Ovary (tissue), 9 donors: ENCODE measurements around the gene ANO3. TPM values are rescaled to one million over a fixed set of nuclear protein-coding genes. Genes with fewer than 3 reads are reported as not detected.

ENCODE experiments used
- DNase-seq, 5 donors: peaks; one replicate each; pipeline ENCODE4 v3.0.0-alpha.2; 2019 to 2020
- H3K27ac ChIP-seq, 2 donors: fragments of 200-600 bp; one replicate each; pipeline versions ENCODE4 v1.5.1 to v1.8.0; 2019 to 2022
- H3K27me3 ChIP-seq: fragments of 200-600 bp; one replicate; pipeline ENCODE4 v1.8.0; 2022
- H3K36me3 ChIP-seq: fragments of 200-600 bp; sonication (generic); one replicate; pipeline ENCODE4 v1.5.1; 2019
- H3K4me1 ChIP-seq: one replicate; pipeline ENCODE4 v1.8.1; 2013; ENCODE audit warnings: mild to moderate bottlenecking, moderate library complexity; ENCODE audit not compliant: insufficient read depth
- H3K4me3 ChIP-seq: fragments of 200-600 bp; sonication (generic); one replicate; pipeline ENCODE4 v1.5.1; 2017
- H3K9me3 ChIP-seq, 2 donors: fragments of 200-600 bp in 1 of 2; sonication (generic) in 1 of 2; one replicate each; pipeline versions ENCODE4 v1.5.1 to v1.8.1; 2013 to 2019; ENCODE audit warnings: mild to moderate bottlenecking in 1 of 2, moderate library complexity in 1 of 2
- EP300 ChIP-seq: sonication (generic); formaldehyde crosslinking; IDR thresholded peaks from one replicate; pipeline ENCODE4 v1.6.1; 2017; ENCODE audit warnings: antibody characterized with exemption
- POLR2A ChIP-seq: fragments of 450-650 bp; IDR thresholded peaks from one replicate; pipeline ENCODE4 v1.6.1; 2017; ENCODE audit warnings: antibody characterized with exemption, mild to moderate bottlenecking, moderate library complexity
- WGBS, 3 donors: extraction: QIAGEN DNeasy Blood & Tissue Kit in 1 of 3; methylation state at CpG; one replicate each; pipeline versions ENCODE4 v1.1.5 to v1.1.7; 2013 to 2017; 5-methylcytosine and 5-hydroxymethylcytosine counted together
- intact Hi-C, 4 donors: fragments of 100-400 bp; cut with DNase I; formaldehyde crosslinking; loops; one replicate each; pipeline versions ENCODE4 v1.11.0 to v1.15.1; 2022 to 2023
- polyA plus RNA-seq, 2 donors: library from polyadenylated mRNA; stranded (reverse); fragments of 200-250 nt in 1 of 2; fragments of 350-450 nt in 1 of 2; fragmentation: Illumina TruSeq in 1 of 2; extraction: RNeasy Lipid Tissue Mini Kit (QIAGEN cat#74804) in 1 of 2; gene quantifications; one replicate each; pipeline ENCODE4 v1.2.3, GENCODE V29; 2013 to 2014
- total RNA-seq, 7 donors: library from RNA; depleted of rRNA in 2 of 7; stranded (reverse); fragments of >200 nt in 2 of 7; fragmentation: NEBNext Ultra II Directional in 3 of 7; extraction: Animal tissue kit (Norgen Biotek cat#: 25700) in 3 of 7; gene quantifications; one replicate each; pipeline versions ENCODE4 v1.1.0 to v1.2.4, GENCODE V29; 2016 to 2023
- TF ChIP-seq, protein P1 (sequence below), 3 donors: fragments of 450-650 bp in 2 of 3; fragments of 200-600 bp in 1 of 3; IDR thresholded peaks; one replicate each; pipeline versions ENCODE4 v1.5.1 to v1.8.0; 2016 to 2022; ENCODE audit warnings: antibody characterized with exemption in 3 of 3, mild to moderate bottlenecking in 1 of 3
- donor health status: DM: no; HTN: no; CAD: no; lungs with moderate emphysema.
- donor health status: DM: no; HTN: no; CAD: no.
- donor health status: Bipolar disorder and iron deficiency.
- donor health status: DM: yes; HTN: yes; CAD: no.
- donor health status: DM: no; HTN: no; CAD: no.
- donor health status: DM: yes; HTN: yes; CAD: no.

ANO3 gene
- total and polyA plus RNA-seq, 9 donors = under 0.01 to 0.93 (median 0.08) TPM; not detected in 1

DNA sequence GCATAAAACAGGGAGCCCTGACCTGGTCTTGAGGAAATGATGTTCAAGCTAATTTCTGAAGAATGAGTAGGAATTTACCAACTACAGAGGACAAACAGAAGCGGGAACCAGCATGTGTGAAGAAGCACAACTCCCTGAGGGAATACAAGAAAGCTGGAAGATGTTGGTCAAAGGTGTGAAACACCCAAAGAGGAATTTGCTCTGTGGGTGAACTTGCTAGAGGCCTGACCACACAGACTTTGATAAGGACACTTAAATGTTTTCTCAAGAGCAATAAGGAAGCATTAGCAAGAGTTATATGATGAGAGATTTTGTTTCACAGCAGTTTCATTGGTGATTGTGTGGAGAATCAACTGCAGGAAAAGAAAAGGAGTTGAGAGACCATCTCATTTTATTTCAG lies 372.3 kb downstream of the ANO3 start:
- DNase-seq = no peak
- WGBS, 3 donors = 78 to 91% (median 90%) methylated on average over 1 of the region's 1 CpG
- intact Hi-C loops = no loop called here
- H3K4me3 ChIP-seq = no peak overlapping the region
- H3K27ac ChIP-seq = no peak overlapping the region
- no peaks in the 10 kb centered on the region for H3K4me1 ChIP-seq
- H3K9me3 ChIP-seq = no peaks in the 10 kb centered on the region
- no peaks in the 10 kb centered on the region for H3K27me3 ChIP-seq
- no peak for TF ChIP-seq POLR2A
- TF ChIP-seq, protein P1, sequence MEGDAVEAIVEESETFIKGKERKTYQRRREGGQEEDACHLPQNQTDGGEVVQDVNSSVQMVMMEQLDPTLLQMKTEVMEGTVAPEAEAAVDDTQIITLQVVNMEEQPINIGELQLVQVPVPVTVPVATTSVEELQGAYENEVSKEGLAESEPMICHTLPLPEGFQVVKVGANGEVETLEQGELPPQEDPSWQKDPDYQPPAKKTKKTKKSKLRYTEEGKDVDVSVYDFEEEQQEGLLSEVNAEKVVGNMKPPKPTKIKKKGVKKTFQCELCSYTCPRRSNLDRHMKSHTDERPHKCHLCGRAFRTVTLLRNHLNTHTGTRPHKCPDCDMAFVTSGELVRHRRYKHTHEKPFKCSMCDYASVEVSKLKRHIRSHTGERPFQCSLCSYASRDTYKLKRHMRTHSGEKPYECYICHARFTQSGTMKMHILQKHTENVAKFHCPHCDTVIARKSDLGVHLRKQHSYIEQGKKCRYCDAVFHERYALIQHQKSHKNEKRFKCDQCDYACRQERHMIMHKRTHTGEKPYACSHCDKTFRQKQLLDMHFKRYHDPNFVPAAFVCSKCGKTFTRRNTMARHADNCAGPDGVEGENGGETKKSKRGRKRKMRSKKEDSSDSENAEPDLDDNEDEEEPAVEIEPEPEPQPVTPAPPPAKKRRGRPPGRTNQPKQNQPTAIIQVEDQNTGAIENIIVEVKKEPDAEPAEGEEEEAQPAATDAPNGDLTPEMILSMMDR (IDR thresholded peaks at IDR 0.05) = no peak
- no peak for TF ChIP-seq EP300
- no peaks in the 10 kb centered on the region for H3K36me3 ChIP-seq

DNA sequence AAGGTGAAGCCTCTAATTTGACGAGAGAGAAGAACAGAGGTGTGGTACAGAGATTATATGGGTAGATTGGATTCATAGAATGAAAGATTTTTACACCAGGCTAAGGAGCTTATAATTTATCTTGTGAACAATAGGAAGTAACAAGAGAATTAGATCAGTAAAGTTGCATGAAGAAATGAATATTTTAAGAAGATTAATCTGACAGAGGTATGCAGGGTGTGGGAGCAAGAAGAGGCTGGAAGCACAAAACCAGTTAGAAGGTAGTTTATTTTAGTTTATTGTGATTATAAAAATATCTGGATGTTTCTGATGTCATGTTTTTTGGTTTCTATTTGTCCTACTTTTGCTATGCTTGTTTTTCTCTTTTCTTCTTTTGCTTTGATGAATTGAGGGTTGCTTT lies 374.3 kb downstream of the ANO3 start:
- Histone ChIP-seq H3K4me1 (no peaks in the 10 kb centered on the region), H3K36me3 (no peaks in the 10 kb centered on the region), H3K27ac (no peak overlapping the region), H3K27me3 (no peaks in the 10 kb centered on the region), H3K4me3 (no peak overlapping the region), H3K9me3 (no peaks in the 10 kb centered on the region)
- TF ChIP-seq EP300 (no peak), POLR2A (no peak)
- TF ChIP-seq, protein P1 (IDR thresholded peaks at IDR 0.05) = no peak
- WGBS, 3 donors = 79 to 91% (median 81%) methylated on average over 1 of the region's 1 CpG
- intact Hi-C loops = no loop called here
- no peak for DNase-seq

DNA sequence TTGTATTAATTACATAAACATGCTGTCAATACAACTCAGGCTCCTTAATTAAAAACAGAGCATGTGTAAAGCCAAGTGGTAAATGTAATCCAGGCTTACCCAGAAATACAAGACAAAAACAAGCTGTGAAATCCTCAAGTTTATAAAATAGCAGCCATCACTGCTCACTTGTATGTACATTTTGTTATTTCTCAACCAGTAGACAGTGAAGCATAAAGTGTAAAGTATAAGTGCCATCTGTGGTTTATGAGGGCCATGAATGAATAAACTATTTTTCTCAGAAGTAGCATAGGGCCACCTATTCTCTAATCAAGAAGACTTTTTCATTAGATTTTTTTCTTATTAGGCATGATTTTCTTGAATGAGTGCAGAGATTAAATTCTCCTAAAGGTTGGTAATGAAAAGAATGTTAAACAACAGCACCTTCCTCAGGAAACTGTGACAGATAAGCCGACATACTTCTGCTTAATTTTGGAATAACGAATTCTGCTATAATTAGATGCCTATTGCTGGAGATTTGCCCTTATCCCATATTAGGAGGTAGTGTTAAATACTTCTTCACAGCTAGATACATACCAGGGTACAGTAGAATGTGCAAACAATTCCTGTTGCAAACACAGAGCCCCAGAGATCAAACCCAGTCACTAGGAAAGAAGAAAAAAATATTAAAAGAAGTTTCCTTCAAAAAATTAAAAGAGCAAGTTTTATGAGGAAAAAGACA lies 377.0 kb downstream of the ANO3 start:
- intact Hi-C loops = no loop called here
- no peaks in the 10 kb centered on the region for H3K9me3 ChIP-seq
- no peak for DNase-seq
- H3K36me3 ChIP-seq = no peaks in the 10 kb centered on the region
- H3K4me1 ChIP-seq = no peaks in the 10 kb centered on the region
- H3K27ac ChIP-seq = no peak overlapping the region
- no peak for TF ChIP-seq POLR2A
- TF ChIP-seq, protein P1 (IDR thresholded peaks at IDR 0.05) = no peak
- no peak for TF ChIP-seq EP300
- 1 to 22% (median 6%) methylated on average over 2 of the region's 2 CpGs for WGBS, 3 donors
- no peaks in the 10 kb centered on the region for H3K27me3 ChIP-seq
- no peak overlapping the region for H3K4me3 ChIP-seq

DNA sequence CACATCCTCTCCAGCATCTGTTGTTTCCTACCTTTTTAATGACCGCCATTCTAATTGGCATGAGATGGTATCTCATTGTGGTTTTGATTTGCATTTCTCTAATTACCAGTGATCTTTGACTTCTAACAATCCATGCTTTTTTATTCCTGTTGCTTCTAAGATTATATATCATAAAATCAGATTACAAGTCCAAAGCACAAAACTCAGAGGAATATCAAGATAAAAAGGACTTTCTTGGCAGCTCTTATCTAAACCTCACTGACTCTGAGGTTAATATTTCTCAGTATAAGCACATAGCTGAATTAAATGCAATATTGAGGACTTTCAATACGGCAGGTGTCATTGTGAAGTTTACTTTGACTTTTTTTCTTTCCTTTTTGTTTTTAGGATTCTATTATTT lies 378.6 kb downstream of the ANO3 start:
- no peaks in the 10 kb centered on the region for H3K4me1 ChIP-seq
- H3K4me3 ChIP-seq = no peak overlapping the region
- TF ChIP-seq EP300 (no peak), POLR2A (no peak)
- TF ChIP-seq, protein P1 (IDR thresholded peaks at IDR 0.05) = no peak
- H3K36me3 ChIP-seq = no peaks in the 10 kb centered on the region
- H3K27me3 ChIP-seq = no peaks in the 10 kb centered on the region
- intact Hi-C loops = no loop called here
- DNase-seq = no peak
- no peaks in the 10 kb centered on the region for H3K9me3 ChIP-seq
- WGBS, 3 donors = 96 to 97% (median 97%) methylated on average over 2 of the region's 2 CpGs
- H3K27ac ChIP-seq = no peak overlapping the region
